K562 (cell line): Measurements from ENCODE around the gene NXNL2. TPM values are rescaled to one million over a fixed set of nuclear protein-coding genes. Genes with fewer than 3 reads are reported as not detected.

Source experiments
- ATAC-seq: fragments of 200-7000 bp; cut with Tn5 transposase; 3 replicates; pipeline ENCODE4 v1.9.1; 2020; ENCODE audit warnings: moderate library complexity
- BruUV-seq: library from RNA; stranded (reverse); fragments of 400-500 nt; replicated peaks from 2 replicates; lab custom pipeline; 2021; lab: Mats Ljungman, UMichigan
- CTCF ChIA-PET: fragments of 300-600 bp; formaldehyde crosslinking; extraction: SDS; loops from one replicate; lab custom pipeline; 2021; ENCODE audit warnings: low intra/inter-chr PET ratio; lab: Yijun Ruan, JAX
- POLR2A ChIA-PET: fragments of 300-600, 350-650 bp; sonication (Branson Sonifier 250); formaldehyde crosslinking; extraction: SDS; loops from one replicate; lab custom pipeline; 2021; ENCODE audit warnings: antibody characterized with exemption, inconsistent platforms; lab: Yijun Ruan, JAX
- DNase-seq, 4 experiments: peaks; one replicate each; pipeline versions ENCODE4 v3.0.0 to v3.0.0-alpha.2; 2011 to 2018; ENCODE audit warnings: low spot score in 3 of 4, mixed read lengths in 3 of 4; ENCODE audit errors: extremely low read depth in 1 of 4
- FAIRE-seq: peaks from 2 replicates; lab custom pipeline; 2011; peaks lifted over from hg19 to GRCh38; lab: Jason Lieb, UNC
- H2AFZ ChIP-seq: 2 replicates; pipeline ENCODE4 v1.6.0; 2011; ENCODE audit warnings: low read depth, low read length, control low read depth, inconsistent platforms
- H3K27ac ChIP-seq: fragments of 200-600 bp; 3 replicates; pipeline ENCODE4 v1.8.0; 2011; ENCODE audit warnings: low read depth, mild to moderate bottlenecking, control low read depth, inconsistent platforms, low read length, moderate library complexity, mixed read lengths; ENCODE audit errors: extremely low read depth
- H3K27me3 ChIP-seq, 2 experiments: fragments of 300-600 bp in 1 of 2; 2 replicates in 1 of 2; 3 replicates in 1 of 2; pipeline versions ENCODE4 v1.6.0 to v1.8.0; 2011; ENCODE audit warnings: inconsistent platforms in 2 of 2, low read length in 2 of 2, mild to moderate bottlenecking in 1 of 2, mixed read lengths in 1 of 2, moderate library complexity in 1 of 2; ENCODE audit not compliant: control insufficient read depth in 2 of 2, insufficient read depth in 2 of 2
- H3K36me3 ChIP-seq: fragments of 300-600 bp; 3 replicates; pipeline ENCODE4 v1.8.0; 2011; ENCODE audit warnings: mild to moderate bottlenecking, low read length, inconsistent platforms; ENCODE audit not compliant: control insufficient read depth, insufficient read depth
- H3K4me1 ChIP-seq, 2 experiments: fragments of 200-600 bp in 1 of 2; replicated peaks in 1 of 2; 2 replicates in 1 of 2; 3 replicates in 1 of 2; pipeline versions ENCODE4 v1.5.1 to v1.8.0; 2011; ENCODE audit warnings: inconsistent platforms in 2 of 2, low read length in 2 of 2, mild to moderate bottlenecking in 1 of 2, mixed read lengths in 1 of 2, moderate library complexity in 1 of 2; ENCODE audit not compliant: control insufficient read depth in 2 of 2, insufficient read depth in 2 of 2
- H3K4me2 ChIP-seq: 2 replicates; pipeline ENCODE4 v1.6.1; 2011; ENCODE audit warnings: low read length, control low read depth, inconsistent platforms, mixed read lengths; ENCODE audit not compliant: insufficient read depth
- H3K4me3 ChIP-seq: fragments of 200-600 bp; sonication (generic), shearing (Covaris generic); 2 replicates; pipeline ENCODE4 v1.5.1; 2016; ENCODE audit warnings: control low read depth, inconsistent platforms
- H3K79me2 ChIP-seq: fragments of 200-600 bp; 3 replicates; pipeline ENCODE4 v1.8.0; 2011; ENCODE audit warnings: low read length, inconsistent platforms; ENCODE audit not compliant: control insufficient read depth, insufficient read depth
- H3K9ac ChIP-seq, 2 experiments: 2 replicates each; pipeline versions ENCODE4 v1.6.0 to v1.6.1; 2011; ENCODE audit warnings: low read depth in 2 of 2, low read length in 2 of 2, control low read depth in 1 of 2, inconsistent platforms in 1 of 2, mild to moderate bottlenecking in 1 of 2, mixed read lengths in 1 of 2; ENCODE audit not compliant: insufficient read depth in 1 of 2
- H3K9me1 ChIP-seq: one replicate; pipeline ENCODE4 v1.6.0; 2011; ENCODE audit warnings: inconsistent platforms, mild to moderate bottlenecking, low read length, moderate library complexity; ENCODE audit not compliant: control insufficient read depth, insufficient read depth
- H3K9me3 ChIP-seq: replicated peaks from 2 replicates; pipeline ENCODE4 v1.5.1; 2011; ENCODE audit warnings: low read depth, low read length, inconsistent platforms; ENCODE audit not compliant: control insufficient read depth, insufficient read depth
- H4K20me1 ChIP-seq: replicated peaks from 2 replicates; pipeline ENCODE4 v1.6.1; 2011; ENCODE audit warnings: low read length, inconsistent platforms, mixed read lengths; ENCODE audit not compliant: control insufficient read depth, insufficient read depth
- ATF2 ChIP-seq: sonication (generic); formaldehyde crosslinking; IDR thresholded peaks from 2 replicates; pipeline ENCODE4 v1.8.1; 2022; ENCODE audit warnings: missing genetic modification reagents
- MBD1 ChIP-seq: fragments of 250-450 bp; sonication (Bioruptor Pico); IDR thresholded peaks from 2 replicates; pipeline ENCODE4 v1.8.0; 2022; ENCODE audit warnings: inconsistent platforms
- ZHX1 ChIP-seq: fragments of 150-350 bp; conservative IDR thresholded peaks from 2 replicates; pipeline ENCODE4 v1.6.1; 2014; ENCODE audit warnings: low read length
- ZNF780A ChIP-seq: fragments of 250-450 bp; sonication (Bioruptor Pico); IDR thresholded peaks from 2 replicates; pipeline ENCODE4 v1.5.0; 2021; ENCODE audit warnings: mild to moderate bottlenecking
- WGBS: fragments of 100-300 bp; shearing (Covaris generic); methylation state at CpG from one replicate; pipeline ENCODE4 v1.1.6; 2016; ENCODE audit warnings: low coverage, mixed read lengths; ENCODE audit not compliant: insufficient coverage; ENCODE audit errors: missing lambda C conversion rate; 5-methylcytosine and 5-hydroxymethylcytosine counted together
- in situ Hi-C: fragments of 300-500 bp; cut with MboI; formaldehyde crosslinking; loops from 4 replicates; pipeline ENCODE4 v1.15.0; 2018; ENCODE audit warnings: inconsistent platforms, mixed read lengths
- intact Hi-C: fragments of 100-400 bp; cut with micrococcal nuclease; formaldehyde crosslinking; loops from 2 replicates; pipeline ENCODE4 v1.14.2; 2022
- polyA plus RNA-seq, 8 experiments: library from polyadenylated mRNA; depleted of rRNA in 4 of 8; stranded (reverse) in 5 of 8; unstranded in 3 of 8; fragments of >200 nt; fragmentation: Nextera tagmentation in 2 of 8; fragmentation: Illumina TruSeq in 1 of 8; extraction: Ambion mirVana in 2 of 8; extraction: Trizol in 1 of 8; gene quantifications; 2 replicates each; pipeline versions ENCODE4 v1.2.1 to v1.2.3, GENCODE V29; 2011 to 2014; ENCODE audit warnings: inconsistent platforms in 1 of 8, missing spikeins in 1 of 8
- total RNA-seq, 7 experiments: library from RNA; depleted of rRNA in 6 of 7; stranded (reverse); fragments of >200 nt in 6 of 7; fragmentation: Illumina TruSeq in 2 of 7; extraction: Trizol in 2 of 7; gene quantifications; 2 replicates each; pipeline versions ENCODE4 v1.2.1 to v1.2.3, GENCODE V29; 2011 to 2021; ENCODE audit warnings: low replicate concordance in 1 of 7

The NXNL2 gene
- total and polyA plus RNA-seq, 9 of the 15 experiments (the other 6 are each of a cell fraction or from before 2014, with no cell fraction given): 0.15 to 0.19 TPM; not detected in 7

GRCh38 chr9:88529496-88529895 lies 5.5 kb upstream of the NXNL2 start:
- Histone ChIP-seq H3K36me3 (no peaks in the 10 kb centered on the region), H2AFZ (no peak overlapping the region), H3K27ac (no peak overlapping the region), H3K4me2 (no peak overlapping the region), H3K4me3 (no peak overlapping the region), H3K79me2 (no peaks in the 10 kb centered on the region), H3K9ac (no peak overlapping the region), H3K27me3 (peaks cover 0 to 5% of the 10 kb centered on the region in 2 experiments; a peak in 2 of 5 replicates), H3K9me1 (no peaks in the 10 kb centered on the region), H3K9me3 (no peaks in the 10 kb centered on the region), H3K4me1 (peaks cover 0 to 5% of the 10 kb centered on the region in 2 experiments; a peak in 1 of 5 replicates), H4K20me1 (no peaks in the 10 kb centered on the region)
- FAIRE-seq: no peak
- BruUV-seq: no TSS peak
- CTCF ChIA-PET: no interaction called here
- no peak for ATAC-seq
- in situ Hi-C loops: no loop called here
- intact Hi-C loops: no loop called here
- POLR2A ChIA-PET: no interaction called here
- TF ChIP-seq ATF2 (CRISPR knock-in tag) (no peak), ZHX1 (no peak), ZNF780A (no peak), MBD1 (CRISPR knock-in tag) (no peak)
- DNase-seq: no peak
- 8% methylated on average over 6 of the region's 6 CpGs for WGBS
